Vagina (tissue), 2 donors: Measurements from ENCODE around the gene N4BP2. TPM values are rescaled to one million over a fixed set of nuclear protein-coding genes. Genes with fewer than 3 reads are reported as not detected.

Experiments used
- DNase-seq, 2 donors: peaks; one replicate each; pipeline ENCODE4 v3.0.0-alpha.2; 2017; ENCODE audit errors: extremely low spot score in 2 of 2
- H3K27ac ChIP-seq: fragments of 200-600 bp; sonication (generic); one replicate; pipeline ENCODE4 v1.5.1; 2019
- H3K27me3 ChIP-seq: fragments of 200-600 bp; sonication (generic); one replicate; pipeline ENCODE4 v1.5.1; 2019
- H3K36me3 ChIP-seq, 2 donors: fragments of 200-600 bp; sonication (generic); one replicate each; pipeline ENCODE4 v1.5.1; 2017 to 2019
- H3K4me1 ChIP-seq: fragments of 200-600 bp; sonication (generic); one replicate; pipeline ENCODE4 v1.5.1; 2019
- H3K4me3 ChIP-seq, 2 donors: fragments of 200-600 bp; sonication (generic); 1 replicate in 1 of 2; 2 replicates in 1 of 2; pipeline ENCODE4 v1.5.1; 2016 to 2019
- H3K9me3 ChIP-seq: fragments of 200-600 bp; sonication (generic); one replicate; pipeline ENCODE4 v1.5.1; 2019
- CTCF ChIP-seq, 3 experiments: fragments of 450-650 bp in 2 of 3; fragments of 200-600 bp in 1 of 3; sonication (generic) in 1 of 3; IDR thresholded peaks; one replicate each; pipeline ENCODE4 v1.5.1; 2017 to 2019; ENCODE audit warnings: antibody characterized with exemption in 3 of 3, mild to moderate bottlenecking in 2 of 3, moderate library complexity in 2 of 3
- POLR2A ChIP-seq, 2 donors: fragments of 450-650 bp; IDR thresholded peaks; one replicate each; pipeline ENCODE4 v1.6.1; 2017; ENCODE audit warnings: antibody characterized with exemption in 2 of 2, mild to moderate bottlenecking in 2 of 2, moderate library complexity in 2 of 2
- POLR2AphosphoS5 ChIP-seq, 2 donors: sonication (generic); formaldehyde crosslinking; IDR thresholded peaks; one replicate each; pipeline ENCODE4 v1.9.0; 2017; ENCODE audit warnings: antibody characterized with exemption in 2 of 2, mild to moderate bottlenecking in 2 of 2, low read depth in 1 of 2; ENCODE audit not compliant: insufficient read depth in 1 of 2
- intact Hi-C: fragments of 100-400 bp; cut with DNase I; formaldehyde crosslinking; loops from one replicate; pipeline ENCODE4 v1.15.1; 2023
- small RNA-seq: library from RNA; depleted of rRNA; stranded (forward); fragments of <200 nt; gene quantifications from one replicate; pipeline ENCODE3, GENCODE V24; 2016
- total RNA-seq: library from RNA; depleted of rRNA; stranded (reverse); fragments of >200 nt; gene quantifications from one replicate; pipeline ENCODE4 v1.2.3, GENCODE V29; 2016

Gene N4BP2
- total RNA-seq, 1 donor from 2014 or later = 7.4 TPM

GRCh38 chr4:40202474-40202873 lies 145.8 kb downstream of the N4BP2 start:
- Histone ChIP-seq H3K27ac (peak overlapping the region; percentile 76), H3K27me3 (no peaks in the 10 kb centered on the region)

GRCh38 chr4:40204507-40205258 lies 148.0 kb downstream of the N4BP2 start:
- H3K36me3 ChIP-seq = no peaks in the 10 kb centered on the region
- H3K27me3 ChIP-seq = no peaks in the 10 kb centered on the region
- TF ChIP-seq POLR2A (IDR thresholded peaks at IDR 0.05) (no peak), CTCF (IDR thresholded peaks at IDR 0.05) (no peak), POLR2AphosphoS5 (IDR thresholded peaks at IDR 0.05; ENCODE audit: insufficient read depth in 1 of 2, low read depth in 1 of 2) (no peak)
- no peaks in the 10 kb centered on the region for H3K9me3 ChIP-seq
- intact Hi-C loops = no loop called here
- H3K4me1 ChIP-seq = no peaks in the 10 kb centered on the region
- H3K27ac ChIP-seq = peak overlapping the region; percentile 76
- peak in 1 of 2 donors; percentile 5 for DNase-seq
- H3K4me3 ChIP-seq = no peak overlapping the region

More at GRCh38 chr4:40202474-40202873, 145.8 kb downstream of the N4BP2 start:
- no peaks in the 10 kb centered on the region for H3K9me3 ChIP-seq
- H3K36me3 ChIP-seq = no peaks in the 10 kb centered on the region
- H3K4me3 ChIP-seq = no peak overlapping the region
- H3K4me1 ChIP-seq = no peaks in the 10 kb centered on the region
- DNase-seq = peak in 1 of 2 donors; percentile 11
- intact Hi-C loops = no loop called here
- TF ChIP-seq CTCF (IDR thresholded peaks at IDR 0.05) (no peak), POLR2A (IDR thresholded peaks at IDR 0.05) (no peak), POLR2AphosphoS5 (IDR thresholded peaks at IDR 0.05; ENCODE audit: insufficient read depth in 1 of 2, low read depth in 1 of 2) (no peak)

GRCh38 chr4:40205259-40206198 lies 148.9 kb downstream of the N4BP2 start:
- DNase-seq = no peak
- H3K27ac ChIP-seq = peak overlapping the region; percentile 76

GRCh38 chr4:40206426-40206825 lies 149.8 kb downstream of the N4BP2 start:
- DNase-seq = no peak
- peak overlapping the region; percentile 28 for H3K27ac ChIP-seq
- H3K27me3 ChIP-seq = no peaks in the 10 kb centered on the region
- no peaks in the 10 kb centered on the region for H3K9me3 ChIP-seq
- H3K36me3 ChIP-seq = no peaks in the 10 kb centered on the region
- TF ChIP-seq CTCF (IDR thresholded peaks at IDR 0.05) = no peak
- no peak for TF ChIP-seq POLR2AphosphoS5 (IDR thresholded peaks at IDR 0.05; ENCODE audit: insufficient read depth in 1 of 2, low read depth in 1 of 2)
- TF ChIP-seq POLR2A (IDR thresholded peaks at IDR 0.05) = no peak
- H3K4me3 ChIP-seq = no peak overlapping the region
- peaks cover 6% of the 10 kb centered on the region for H3K4me1 ChIP-seq
- intact Hi-C loops = no loop called here

More at GRCh38 chr4:40205259-40206198, 148.9 kb downstream of the N4BP2 start:
- Histone ChIP-seq H3K9me3 (no peaks in the 10 kb centered on the region), H3K27me3 (no peaks in the 10 kb centered on the region), H3K36me3 (no peaks in the 10 kb centered on the region), H3K4me3 (no peak overlapping the region), H3K4me1 (no peaks in the 10 kb centered on the region)
- intact Hi-C loops = no loop called here
- TF ChIP-seq CTCF (IDR thresholded peaks at IDR 0.05) = no peak
- TF ChIP-seq POLR2AphosphoS5 (IDR thresholded peaks at IDR 0.05; ENCODE audit: insufficient read depth in 1 of 2, low read depth in 1 of 2) = no peak

Small RNA genes within 50 kb of the gene (small RNA-seq; reads per million reads assigned to genes)
- not detected for gene AC095057.1
- not detected for gene RF00432
- gene RNU6-1112P = not detected

Other genes with a start within 250 kb of the N4BP2 start
- 64.6 TPM for gene PDS5A, start 78.9 kb upstream of the N4BP2 start, total RNA-seq
- gene RHOH, start 140.2 kb downstream of the N4BP2 start, total RNA-seq = 2.9 TPM